Measurements from ENCODE around the gene KDM6A. TPM values are rescaled to one million over a fixed set of nuclear protein-coding genes. Genes with fewer than 3 reads are reported as not detected.
"Not testable (repeated sequence)": the region's sequence is repeated elsewhere in the genome, so short reads cannot be mapped to it uniquely, and the experiment has no call there.

Gene KDM6A
- polyA plus RNA-seq, 1 of the 3 experiments (the other 2 are of a cell fraction), result 7.4 TPM

DNA sequence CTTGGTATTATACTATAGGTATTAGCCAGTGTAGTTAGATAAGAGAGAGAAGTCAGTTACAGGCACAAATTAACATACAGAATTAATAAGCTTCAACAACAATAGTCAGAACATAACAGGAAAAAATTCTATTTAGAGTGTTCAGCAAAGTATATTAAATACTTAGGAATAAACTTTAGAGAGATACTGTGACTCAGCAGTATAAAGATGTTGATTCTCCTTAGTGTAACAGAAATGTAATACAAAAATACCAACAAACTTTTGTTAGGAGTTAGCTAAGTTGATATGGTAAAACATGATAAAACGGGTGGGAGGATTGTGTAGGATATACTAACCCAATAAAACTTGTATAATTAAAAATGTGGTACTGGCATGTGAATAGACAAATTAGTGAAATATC, 173.4 kb downstream of the KDM6A start (continued):
- TF ChIP-seq NRF1 (IDR thresholded peaks at IDR 0.05; ENCODE audit: low read depth, low read length), result no peak

DNA sequence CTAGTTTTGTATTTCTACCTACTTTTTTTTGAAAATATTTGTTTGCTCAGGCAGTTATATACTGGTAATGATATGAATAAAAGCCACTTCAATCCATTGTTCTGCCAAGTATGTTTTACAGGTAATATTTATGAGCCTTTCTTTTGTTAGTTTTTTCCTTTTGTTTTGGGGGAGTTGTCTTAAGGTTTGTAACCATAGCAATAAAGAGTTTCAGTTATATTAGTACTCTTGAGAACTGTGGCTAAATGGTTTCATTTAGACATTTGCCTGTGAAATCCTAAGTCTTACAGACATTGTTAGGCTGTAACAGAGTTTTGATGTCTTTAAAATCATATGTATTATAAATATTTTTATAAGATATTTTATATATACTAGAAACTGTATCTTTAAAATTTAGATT, 177.6 kb downstream of the KDM6A start:
- Histone ChIP-seq H2AFZ (ENCODE audit: low read depth) (no peak overlapping the region), H3K27me3 (ENCODE audit: insufficient read depth) (no peaks in the 10 kb centered on the region), H4K20me1 (ENCODE audit: insufficient read depth) (no peaks in the 10 kb centered on the region), H3K4me3 (ENCODE audit: low read depth in 2 of 2, low read length in 1 of 2) (no peak overlapping the region), H3K79me2 (ENCODE audit: insufficient read depth) (no peaks in the 10 kb centered on the region), H3K9me2 (no peaks in the 10 kb centered on the region), H3F3A (replicated peaks; ENCODE audit: insufficient read depth) (no peaks in the 10 kb centered on the region), H3K36me3 (replicated peaks in 1 of 2; ENCODE audit: control insufficient read depth in 1 of 2, insufficient read depth in 2 of 2, low read length in 1 of 2) (peaks cover 6 to 22% of the 10 kb centered on the region in 2 experiments), H3K9me3 (no peaks in the 10 kb centered on the region), H3K9ac (no peak overlapping the region), H3K27ac (ENCODE audit: low read depth in 2 of 2, low read length in 1 of 2) (no peak overlapping the region), H3K4me2 (no peak overlapping the region), H3K4me1 (ENCODE audit: control insufficient read depth in 1 of 2, insufficient read depth in 2 of 2, low read depth in 1 of 2, low read length in 1 of 2) (no peaks in the 10 kb centered on the region)
- CTCF ChIA-PET, result interaction anchor here (1.3 kb wide), 1 partner anchor 20 kb away, joined by 3 read pairs; no protein-coding TSS in a partner anchor
- DNase-seq, result no peak
- POLR2A ChIA-PET, result no interaction called here
- TF ChIP-seq, protein P1, sequence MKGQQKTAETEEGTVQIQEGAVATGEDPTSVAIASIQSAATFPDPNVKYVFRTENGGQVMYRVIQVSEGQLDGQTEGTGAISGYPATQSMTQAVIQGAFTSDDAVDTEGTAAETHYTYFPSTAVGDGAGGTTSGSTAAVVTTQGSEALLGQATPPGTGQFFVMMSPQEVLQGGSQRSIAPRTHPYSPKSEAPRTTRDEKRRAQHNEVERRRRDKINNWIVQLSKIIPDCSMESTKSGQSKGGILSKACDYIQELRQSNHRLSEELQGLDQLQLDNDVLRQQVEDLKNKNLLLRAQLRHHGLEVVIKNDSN (IDR thresholded peaks at IDR 0.05; ENCODE audit: borderline replicate concordance, low read depth), result no peak

DNA sequence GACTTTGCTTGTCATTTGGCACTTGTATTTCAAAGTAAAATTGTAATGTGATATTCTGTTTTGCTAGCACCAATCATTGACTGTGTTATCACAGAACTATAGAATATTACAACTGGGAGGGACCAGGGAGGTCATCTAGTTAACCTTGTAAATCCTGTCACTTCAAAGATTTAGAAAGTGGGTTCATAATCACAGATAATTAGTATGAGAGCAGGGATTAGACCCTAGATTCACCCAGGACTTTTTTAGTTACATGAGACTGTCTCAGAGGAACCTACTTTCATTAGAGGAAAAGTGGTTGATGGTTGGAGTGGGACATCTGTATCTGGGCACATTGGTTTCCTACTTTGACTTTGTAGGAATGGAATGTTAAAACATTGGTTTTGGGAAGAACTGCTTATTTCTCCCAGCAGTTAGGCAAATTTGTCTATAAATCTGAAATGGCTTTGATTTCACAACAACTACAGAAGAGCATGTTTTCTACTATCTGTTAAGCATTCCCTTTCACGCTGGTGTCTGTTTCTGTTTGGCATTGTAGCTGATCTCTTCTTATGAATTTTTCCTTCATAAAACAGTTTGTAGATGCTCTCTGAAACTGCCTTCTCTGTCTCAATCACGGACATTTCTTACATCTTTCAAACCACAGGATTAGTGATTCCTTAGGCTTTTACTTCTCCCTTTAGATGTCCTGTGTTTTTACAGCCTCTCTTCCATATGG, 183.6 kb downstream of the KDM6A start:
- no peak overlapping the region for H3K4me2 ChIP-seq
- H3K27ac ChIP-seq (ENCODE audit: low read depth in 2 of 2, low read length in 1 of 2), result no peak overlapping the region
- CTCF ChIA-PET, result no interaction called here
- H2AFZ ChIP-seq (ENCODE audit: low read depth), result no peak overlapping the region
- no peaks in the 10 kb centered on the region for H3K27me3 ChIP-seq (ENCODE audit: insufficient read depth)
- 94% methylated on average over 2 of the region's 2 CpGs for WGBS (ENCODE audit: low lambda C conversion rate)
- POLR2A ChIA-PET, result no interaction called here
- H3K4me1 ChIP-seq (ENCODE audit: control insufficient read depth in 1 of 2, insufficient read depth in 2 of 2, low read depth in 1 of 2, low read length in 1 of 2), result peaks cover 0 to 9% of the 10 kb centered on the region in 2 experiments; a peak in 1 of 4 replicates
- H3K9me3 ChIP-seq, result no peaks in the 10 kb centered on the region
- H4K20me1 ChIP-seq (ENCODE audit: insufficient read depth), result no peaks in the 10 kb centered on the region
- H3K4me3 ChIP-seq (ENCODE audit: low read depth in 2 of 2, low read length in 1 of 2), result no peak overlapping the region
- no peak for DNase-seq
- H3K79me2 ChIP-seq (ENCODE audit: insufficient read depth), result no peaks in the 10 kb centered on the region
- no peaks in the 10 kb centered on the region for H3F3A ChIP-seq (replicated peaks; ENCODE audit: insufficient read depth)
- TF ChIP-seq NFIC (IDR thresholded peaks at IDR 0.05; ENCODE audit: borderline replicate concordance), result no peak
- TF ChIP-seq PBX3 (IDR thresholded peaks at IDR 0.05), result no peak
- TF ChIP-seq TEAD4 (IDR thresholded peaks at IDR 0.05; ENCODE audit: borderline replicate concordance, insufficient read depth), result no peak
- TF ChIP-seq TAF1 (IDR thresholded peaks at IDR 0.05; ENCODE audit: borderline replicate concordance, low read depth, low read length), result no peak
- TF ChIP-seq RAD21 (IDR thresholded peaks at IDR 0.05; ENCODE audit: low read length), result no peak
- TF ChIP-seq, protein P2, sequence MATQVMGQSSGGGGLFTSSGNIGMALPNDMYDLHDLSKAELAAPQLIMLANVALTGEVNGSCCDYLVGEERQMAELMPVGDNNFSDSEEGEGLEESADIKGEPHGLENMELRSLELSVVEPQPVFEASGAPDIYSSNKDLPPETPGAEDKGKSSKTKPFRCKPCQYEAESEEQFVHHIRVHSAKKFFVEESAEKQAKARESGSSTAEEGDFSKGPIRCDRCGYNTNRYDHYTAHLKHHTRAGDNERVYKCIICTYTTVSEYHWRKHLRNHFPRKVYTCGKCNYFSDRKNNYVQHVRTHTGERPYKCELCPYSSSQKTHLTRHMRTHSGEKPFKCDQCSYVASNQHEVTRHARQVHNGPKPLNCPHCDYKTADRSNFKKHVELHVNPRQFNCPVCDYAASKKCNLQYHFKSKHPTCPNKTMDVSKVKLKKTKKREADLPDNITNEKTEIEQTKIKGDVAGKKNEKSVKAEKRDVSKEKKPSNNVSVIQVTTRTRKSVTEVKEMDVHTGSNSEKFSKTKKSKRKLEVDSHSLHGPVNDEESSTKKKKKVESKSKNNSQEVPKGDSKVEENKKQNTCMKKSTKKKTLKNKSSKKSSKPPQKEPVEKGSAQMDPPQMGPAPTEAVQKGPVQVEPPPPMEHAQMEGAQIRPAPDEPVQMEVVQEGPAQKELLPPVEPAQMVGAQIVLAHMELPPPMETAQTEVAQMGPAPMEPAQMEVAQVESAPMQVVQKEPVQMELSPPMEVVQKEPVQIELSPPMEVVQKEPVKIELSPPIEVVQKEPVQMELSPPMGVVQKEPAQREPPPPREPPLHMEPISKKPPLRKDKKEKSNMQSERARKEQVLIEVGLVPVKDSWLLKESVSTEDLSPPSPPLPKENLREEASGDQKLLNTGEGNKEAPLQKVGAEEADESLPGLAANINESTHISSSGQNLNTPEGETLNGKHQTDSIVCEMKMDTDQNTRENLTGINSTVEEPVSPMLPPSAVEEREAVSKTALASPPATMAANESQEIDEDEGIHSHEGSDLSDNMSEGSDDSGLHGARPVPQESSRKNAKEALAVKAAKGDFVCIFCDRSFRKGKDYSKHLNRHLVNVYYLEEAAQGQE (IDR thresholded peaks at IDR 0.05; ENCODE audit: low read depth, low read length), result no peak
- no peaks in the 10 kb centered on the region for H3K9me2 ChIP-seq
- H3K9ac ChIP-seq, result no peak overlapping the region
- peaks cover 34 to 52% of the 10 kb centered on the region in 2 experiments for H3K36me3 ChIP-seq (replicated peaks in 1 of 2; ENCODE audit: control insufficient read depth in 1 of 2, insufficient read depth in 2 of 2, low read length in 1 of 2)

DNA sequence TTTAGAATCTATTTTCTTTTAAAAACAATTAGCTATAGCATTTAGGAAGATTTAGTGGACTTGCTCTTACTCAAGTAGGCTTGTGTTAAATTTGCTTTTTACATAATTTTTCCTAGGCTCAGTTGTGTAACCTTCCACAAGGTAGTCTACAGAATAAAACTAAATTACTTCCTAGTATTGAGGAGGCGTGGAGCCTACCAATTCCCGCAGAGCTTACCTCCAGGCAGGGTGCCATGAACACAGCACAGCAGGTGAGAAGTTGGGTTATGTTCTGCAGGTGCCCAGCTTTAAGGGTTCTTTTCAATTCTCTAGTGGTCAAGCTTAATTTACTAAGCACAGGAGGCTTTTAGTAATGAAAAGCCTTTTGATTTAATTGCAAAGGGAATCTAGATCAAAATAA, 186.9 kb downstream of the KDM6A start:
- 100% methylated on average over 2 of the region's 2 CpGs for WGBS (ENCODE audit: low lambda C conversion rate)
- peaks cover 59 to 70% of the 10 kb centered on the region in 2 experiments for H3K36me3 ChIP-seq (replicated peaks in 1 of 2; ENCODE audit: control insufficient read depth in 1 of 2, insufficient read depth in 2 of 2, low read length in 1 of 2)
- H3K4me3 ChIP-seq (ENCODE audit: low read depth in 2 of 2, low read length in 1 of 2); H3K79me2 ChIP-seq (ENCODE audit: insufficient read depth); DNase-seq; H4K20me1 ChIP-seq (ENCODE audit: insufficient read depth); H3K27me3 ChIP-seq (ENCODE audit: insufficient read depth); H3K4me2 ChIP-seq; H2AFZ ChIP-seq (ENCODE audit: low read depth); H3F3A ChIP-seq (replicated peaks; ENCODE audit: insufficient read depth); POLR2A ChIA-PET; H3K9me2 ChIP-seq; H3K9me3 ChIP-seq; H3K9ac ChIP-seq; H3K4me1 ChIP-seq (ENCODE audit: control insufficient read depth in 1 of 2, insufficient read depth in 2 of 2, low read depth in 1 of 2, low read length in 1 of 2); H3K27ac ChIP-seq (ENCODE audit: low read depth in 2 of 2, low read length in 1 of 2): not testable (repeated sequence)
- CTCF ChIA-PET, result interaction anchor here (0.6 to 1.4 kb wide), 2 partner anchors 10 to 100 kb away, joined by 3 to 13 read pairs; no protein-coding TSS in a partner anchor
